Measurements from ENCODE around the gene OXCT1.

- TF ChIP-seq MAFK (conservative IDR thresholded peaks at IDR 0.05 in 1 of 2, IDR thresholded peaks at IDR 0.05 in 1 of 2; ENCODE audit: low read length in 2 of 2) (no peak), YY1 (IDR thresholded peaks at IDR 0.05; ENCODE audit: insufficient read depth, insufficient replicate concordance, low read depth, low read length) (no peak), ZNF670 (CRISPR knock-in tag; IDR thresholded peaks at IDR 0.05; ENCODE audit: borderline replicate concordance) (no peak)
- TF ChIP-seq, protein P1, sequence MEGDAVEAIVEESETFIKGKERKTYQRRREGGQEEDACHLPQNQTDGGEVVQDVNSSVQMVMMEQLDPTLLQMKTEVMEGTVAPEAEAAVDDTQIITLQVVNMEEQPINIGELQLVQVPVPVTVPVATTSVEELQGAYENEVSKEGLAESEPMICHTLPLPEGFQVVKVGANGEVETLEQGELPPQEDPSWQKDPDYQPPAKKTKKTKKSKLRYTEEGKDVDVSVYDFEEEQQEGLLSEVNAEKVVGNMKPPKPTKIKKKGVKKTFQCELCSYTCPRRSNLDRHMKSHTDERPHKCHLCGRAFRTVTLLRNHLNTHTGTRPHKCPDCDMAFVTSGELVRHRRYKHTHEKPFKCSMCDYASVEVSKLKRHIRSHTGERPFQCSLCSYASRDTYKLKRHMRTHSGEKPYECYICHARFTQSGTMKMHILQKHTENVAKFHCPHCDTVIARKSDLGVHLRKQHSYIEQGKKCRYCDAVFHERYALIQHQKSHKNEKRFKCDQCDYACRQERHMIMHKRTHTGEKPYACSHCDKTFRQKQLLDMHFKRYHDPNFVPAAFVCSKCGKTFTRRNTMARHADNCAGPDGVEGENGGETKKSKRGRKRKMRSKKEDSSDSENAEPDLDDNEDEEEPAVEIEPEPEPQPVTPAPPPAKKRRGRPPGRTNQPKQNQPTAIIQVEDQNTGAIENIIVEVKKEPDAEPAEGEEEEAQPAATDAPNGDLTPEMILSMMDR (CRISPR knock-in tag; IDR thresholded peaks at IDR 0.05): no peak
These were observed 101.5 kb downstream of the OXCT1 start for GRCh38 chr5:41768692-41769091.
